NCI-H146 treated with DMSO at 0.1 percent for 48 hours (cell line): ENCODE data around the gene CUX1.

Experiments
- DNase-seq: peaks from one replicate; lab custom pipeline; 2025; ENCODE audit not compliant: unreplicated experiment; lab: John Stamatoyannopoulos, UW

Gene CUX1

DNA sequence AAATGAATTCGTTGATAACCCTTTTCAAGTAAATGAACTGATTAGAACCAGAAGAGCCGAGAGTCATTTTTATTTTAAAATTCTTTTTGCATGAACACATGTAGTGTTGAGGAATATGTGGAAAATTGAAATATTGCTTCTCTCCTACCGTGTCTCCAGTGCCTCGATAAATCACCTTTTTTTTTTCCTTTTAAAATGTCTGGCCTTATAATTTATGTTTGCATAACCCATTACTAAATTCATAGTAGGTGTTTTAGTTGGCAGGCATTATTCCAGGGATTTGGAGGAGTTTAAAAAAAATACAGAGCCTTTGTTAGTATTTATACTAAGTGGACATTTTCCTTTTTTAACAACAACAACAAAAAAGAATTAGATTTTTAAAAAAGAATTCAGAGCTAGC, 115.6 kb downstream of the CUX1 start:
- DNase-seq = no peak

DNA sequence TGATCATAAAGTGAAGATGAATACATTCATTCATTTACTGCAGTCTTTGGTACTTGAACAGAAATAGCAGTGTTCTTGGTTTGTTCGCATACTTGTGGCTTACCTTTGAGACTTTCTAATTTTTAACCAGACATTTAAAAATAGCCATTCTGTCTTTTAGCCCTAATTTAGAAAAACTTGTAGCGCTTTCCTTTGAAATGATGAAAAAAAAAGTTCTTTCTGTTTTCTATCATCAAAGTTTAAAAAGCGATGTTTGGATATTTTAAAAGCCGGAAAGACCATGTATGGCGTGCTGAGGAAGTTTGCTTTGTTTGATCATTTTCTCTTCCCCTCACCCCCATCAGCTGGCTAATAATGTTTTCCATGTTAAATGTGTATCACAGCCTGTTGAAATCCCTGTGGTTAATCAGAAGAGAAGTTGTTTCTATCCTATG, 116.3 kb downstream of the CUX1 start:
- DNase-seq = no peak

DNA sequence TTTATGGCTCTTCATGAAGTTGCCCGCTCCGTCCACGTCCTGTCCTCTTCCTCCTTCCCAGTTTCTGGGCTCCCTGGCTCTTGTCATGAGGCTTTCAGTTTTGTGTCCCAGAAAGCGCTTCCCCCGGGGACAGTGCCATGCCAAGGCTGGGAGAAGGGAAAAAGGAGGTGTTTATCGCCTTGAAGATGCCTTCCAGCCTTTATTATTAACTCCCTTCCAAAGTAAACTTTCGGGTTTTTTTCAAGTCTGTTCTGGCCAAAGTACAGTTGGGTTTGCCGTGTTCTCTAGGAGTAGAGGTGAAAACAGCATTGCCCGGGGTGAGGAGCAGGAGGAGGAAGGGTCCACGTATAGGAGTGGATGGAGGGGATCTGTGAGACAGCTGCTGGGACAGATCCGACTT, 117.2 kb downstream of the CUX1 start:
- DNase-seq = no peak

DNA sequence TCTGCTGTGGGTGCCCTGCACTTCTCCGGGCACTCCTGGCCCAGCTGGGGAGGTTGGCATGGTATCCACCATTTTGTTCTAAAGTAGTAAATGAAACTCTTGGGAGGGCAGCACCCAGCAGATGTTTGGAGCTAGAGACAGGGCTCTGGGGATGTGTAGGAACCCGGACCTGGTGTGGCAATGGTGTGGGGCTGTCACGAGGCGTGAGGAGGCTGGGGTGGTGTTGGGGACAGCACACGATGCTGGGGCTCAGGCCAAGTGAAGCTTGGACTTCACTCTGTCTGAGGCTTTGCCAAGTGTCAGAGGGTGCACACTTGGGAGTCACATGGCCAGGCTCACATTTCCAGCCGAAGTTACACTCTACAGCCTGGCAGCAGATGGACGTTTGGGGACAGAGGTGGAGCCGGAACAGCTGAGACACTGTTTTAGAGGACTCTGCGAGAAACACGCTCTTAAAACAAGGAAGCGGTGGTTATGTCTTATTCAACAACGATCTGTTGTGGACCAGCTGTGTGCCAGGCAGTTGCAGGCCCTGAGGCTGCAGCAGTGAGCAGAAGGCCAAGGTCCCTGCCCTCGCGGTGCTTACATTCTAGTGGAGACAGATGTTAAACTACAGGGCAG, 118.2 kb downstream of the CUX1 start:
- DNase-seq = no peak

DNA sequence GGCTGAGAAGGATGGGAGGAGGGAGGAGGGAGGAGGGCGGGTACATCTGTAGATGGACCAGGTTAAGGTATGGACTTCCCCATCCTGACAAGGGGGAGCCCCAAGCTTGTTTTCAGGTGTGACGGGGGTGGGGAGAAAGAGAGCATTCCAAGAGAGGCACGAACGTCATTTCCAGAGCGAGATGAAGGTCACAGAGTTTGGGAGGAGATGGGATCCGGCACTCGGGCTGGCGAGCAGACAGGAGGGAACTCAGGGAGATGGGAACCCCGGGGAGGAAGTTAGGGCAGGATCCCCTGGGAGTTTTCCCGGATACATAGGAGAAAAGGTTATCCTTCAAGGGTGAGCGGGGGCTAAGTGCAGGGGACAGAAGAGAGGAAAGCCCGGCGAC, 118.8 kb downstream of the CUX1 start:
- no peak for DNase-seq

DNA sequence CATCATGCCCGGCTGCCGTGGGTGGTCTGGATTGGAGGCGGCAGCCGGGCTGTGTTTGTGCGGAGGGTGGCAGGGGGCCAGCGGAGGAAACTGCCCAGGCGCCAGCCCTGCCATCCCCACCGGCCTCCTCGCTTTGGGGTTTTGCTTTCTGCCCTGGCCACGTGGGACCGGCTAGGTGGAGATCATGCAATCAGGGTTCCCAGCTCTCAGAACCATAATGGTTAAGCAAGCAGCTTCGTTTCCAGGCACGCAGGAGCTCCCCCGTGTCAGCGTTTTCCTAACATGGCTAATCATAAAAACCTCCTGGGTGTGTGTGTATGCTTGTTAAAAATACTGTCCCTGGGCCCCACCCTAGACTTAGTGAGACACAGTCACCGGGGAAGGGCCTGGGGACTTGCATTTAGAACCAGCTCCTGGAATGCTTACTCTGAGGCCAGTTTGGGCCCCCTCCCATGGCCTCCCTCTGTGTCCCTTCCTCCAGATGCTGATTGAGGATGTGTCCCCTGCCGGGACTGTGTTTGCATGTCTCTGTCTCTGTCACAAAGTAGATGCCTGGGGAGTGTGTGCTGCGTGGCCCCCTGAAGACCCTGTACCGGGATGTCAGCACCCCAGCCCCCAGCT, 119.3 kb downstream of the CUX1 start:
- no peak for DNase-seq

DNA sequence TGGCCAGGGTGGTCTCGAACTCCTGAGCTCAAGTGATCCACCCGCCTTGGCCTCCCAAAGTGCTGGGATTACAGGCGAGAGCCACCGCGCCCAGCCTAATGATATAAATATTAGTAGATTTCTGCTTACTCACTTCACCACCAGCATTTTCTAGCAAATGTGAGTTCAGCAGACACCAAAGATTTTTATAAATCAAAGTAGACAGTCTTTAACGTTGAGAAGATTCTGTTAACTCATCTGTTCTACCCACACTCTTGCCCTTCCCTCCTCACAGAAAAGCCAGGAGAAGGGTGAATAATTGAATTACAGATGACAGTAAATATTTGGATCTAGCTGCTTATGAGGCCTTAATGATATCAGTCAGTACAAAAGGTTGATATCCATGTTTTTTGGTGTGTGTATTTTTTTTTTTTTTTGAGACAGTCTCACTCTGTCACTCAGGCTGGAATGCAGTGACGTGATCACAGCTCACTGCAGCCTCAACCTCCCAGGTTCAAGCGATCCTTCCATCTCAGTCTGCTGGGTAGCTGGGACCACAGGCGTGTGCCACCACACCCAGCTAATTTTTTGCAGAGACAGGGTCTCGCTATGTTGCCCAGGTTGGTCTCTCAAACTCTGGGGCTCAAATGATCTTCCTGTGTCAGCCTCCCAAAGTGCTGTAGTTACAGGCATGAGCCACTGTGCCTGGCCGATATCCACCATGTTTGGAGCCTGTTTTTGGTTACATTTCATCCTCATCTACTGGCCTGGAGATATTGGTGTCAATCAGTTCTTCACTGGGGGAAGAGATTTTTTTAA, 120.5 kb downstream of the CUX1 start:
- no peak for DNase-seq

DNA sequence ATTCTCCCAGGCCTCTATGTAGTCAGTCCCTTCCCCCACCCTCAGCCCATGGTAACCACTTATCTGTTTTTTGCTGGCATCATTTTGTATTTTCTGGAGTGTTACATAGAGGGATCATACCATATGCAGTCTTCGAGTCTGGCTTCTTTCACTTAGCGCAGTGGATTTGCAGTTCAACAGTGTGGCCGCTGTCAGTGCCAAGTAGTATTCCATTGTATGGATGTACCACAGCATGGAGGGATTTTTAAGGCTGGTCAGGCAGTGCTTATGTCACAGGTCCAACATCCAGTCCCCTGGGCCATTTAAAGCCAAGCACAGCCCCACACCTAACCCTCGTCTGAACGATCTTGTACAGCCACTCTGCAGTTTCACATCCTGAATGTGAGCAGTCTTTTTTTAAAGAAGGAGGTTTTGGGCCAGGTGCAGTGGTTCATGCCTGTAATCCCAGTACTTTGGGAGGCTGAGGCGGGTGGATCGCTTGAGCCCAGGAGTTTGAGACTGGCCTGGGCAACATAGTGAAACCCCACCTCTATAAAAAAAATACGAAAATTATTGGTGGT, 121.8 kb downstream of the CUX1 start:
- DNase-seq = no peak

DNA sequence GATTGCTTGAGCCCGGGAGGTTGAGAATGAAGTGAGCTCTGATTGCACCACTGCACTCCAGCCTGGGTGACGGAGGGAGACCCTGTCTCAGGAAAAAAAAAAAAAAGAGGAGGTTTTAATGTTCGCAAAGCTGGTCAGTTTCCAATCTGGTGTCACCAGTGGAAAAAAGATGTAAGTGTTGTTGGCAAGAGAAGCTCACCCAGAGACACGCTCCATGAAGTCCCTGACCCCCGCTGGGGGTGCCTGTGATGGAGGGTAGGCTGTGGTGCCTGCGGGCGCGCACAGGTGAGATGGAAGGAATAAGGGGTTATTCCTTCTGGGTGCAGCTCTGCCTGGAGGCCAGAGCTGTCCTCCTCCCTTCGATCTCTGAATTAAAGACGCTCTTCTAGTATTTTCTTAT, 122.7 kb downstream of the CUX1 start:
- no peak for DNase-seq

DNA sequence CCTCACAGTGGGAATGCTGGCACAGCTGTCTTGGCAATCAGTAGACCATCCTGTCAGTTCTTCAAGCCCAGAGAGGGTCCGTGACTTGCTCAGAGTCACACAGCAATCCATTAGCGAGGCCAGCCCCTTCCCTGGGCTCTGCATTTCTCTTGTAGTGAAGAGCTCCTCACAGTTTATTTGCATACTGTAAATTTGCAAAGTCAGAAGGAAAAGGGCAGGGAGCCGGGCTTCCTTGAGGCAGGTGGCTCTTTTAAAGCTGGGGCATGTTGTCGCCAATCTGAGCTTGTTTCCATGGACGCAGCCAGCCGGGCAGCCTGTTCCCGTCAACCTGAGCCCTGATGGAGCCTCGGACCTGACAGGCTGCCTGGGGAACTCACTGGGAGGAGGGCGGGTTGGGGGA, 123.4 kb downstream of the CUX1 start:
- DNase-seq = no peak

DNA sequence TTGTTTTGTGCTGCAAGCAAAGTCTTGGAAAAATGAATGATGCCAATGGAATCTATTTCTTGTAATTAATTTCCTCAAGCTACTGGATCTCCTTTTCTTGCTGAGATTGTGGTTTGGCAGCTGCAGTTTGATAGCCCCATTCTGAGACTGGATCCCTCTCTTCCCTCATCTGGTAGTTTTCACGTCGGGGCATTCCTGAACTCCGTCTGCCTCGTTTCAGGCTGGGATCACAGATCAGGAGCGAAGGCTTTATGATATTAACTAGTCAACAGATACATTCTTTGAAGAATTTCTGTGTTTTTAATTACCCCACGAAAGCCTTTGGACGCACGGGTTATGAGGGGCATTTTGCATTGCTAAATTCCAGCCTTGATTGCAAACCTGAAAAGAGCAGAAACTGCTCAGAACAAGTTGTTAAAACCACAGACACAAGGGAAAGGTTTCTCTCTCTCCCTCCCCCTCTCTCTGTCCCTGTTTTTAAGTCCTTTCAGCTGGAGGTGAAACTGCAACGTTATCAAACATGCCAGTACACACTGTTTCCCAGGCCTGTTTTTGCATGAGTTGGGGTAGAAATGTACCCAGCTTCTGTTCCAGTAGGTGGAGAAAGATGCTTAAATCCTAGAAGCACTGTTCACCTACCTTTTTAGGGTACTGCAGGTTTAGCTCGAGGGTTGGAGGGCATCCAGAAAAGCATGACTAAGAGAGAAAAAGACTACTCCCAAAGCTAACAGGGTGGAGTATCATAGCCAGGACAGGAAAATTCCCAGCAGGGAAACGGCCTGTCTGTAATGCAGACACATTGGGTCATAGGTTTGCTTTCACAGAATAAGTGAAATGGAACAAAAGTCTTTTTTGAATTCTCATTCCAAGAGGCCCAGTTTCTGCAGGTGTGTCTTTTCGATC, 124.3 kb downstream of the CUX1 start:
- DNase-seq = no peak

DNA sequence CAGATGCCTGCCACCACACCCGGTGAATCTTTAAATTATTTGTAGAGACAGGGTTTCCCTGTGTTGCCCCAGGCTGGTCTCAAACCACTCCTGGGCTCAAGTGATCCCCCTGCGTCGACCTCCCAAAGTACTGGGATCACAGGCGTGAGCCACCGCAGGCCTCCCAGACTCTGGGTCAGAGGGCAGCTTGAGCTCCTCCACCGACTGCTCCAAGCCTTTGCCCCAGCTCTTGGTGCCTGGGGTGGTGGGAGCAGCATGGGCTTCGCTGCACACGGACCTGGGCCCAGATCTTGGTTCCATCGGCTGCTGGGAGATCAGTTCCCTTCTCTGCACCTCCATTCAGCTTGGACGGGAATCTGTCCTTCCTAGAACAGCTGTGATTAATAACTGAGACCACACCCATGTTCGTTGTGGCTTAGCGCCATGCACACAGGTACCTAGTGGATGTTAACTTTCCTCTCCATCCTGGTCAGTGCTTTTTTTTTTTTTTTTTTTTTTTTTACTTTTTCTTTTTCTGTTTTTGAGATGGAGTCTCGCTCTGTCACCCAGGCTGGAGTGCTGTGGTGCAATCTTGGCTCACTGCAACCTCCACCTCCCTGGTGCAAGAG, 125.3 kb downstream of the CUX1 start:
- no peak for DNase-seq

DNA sequence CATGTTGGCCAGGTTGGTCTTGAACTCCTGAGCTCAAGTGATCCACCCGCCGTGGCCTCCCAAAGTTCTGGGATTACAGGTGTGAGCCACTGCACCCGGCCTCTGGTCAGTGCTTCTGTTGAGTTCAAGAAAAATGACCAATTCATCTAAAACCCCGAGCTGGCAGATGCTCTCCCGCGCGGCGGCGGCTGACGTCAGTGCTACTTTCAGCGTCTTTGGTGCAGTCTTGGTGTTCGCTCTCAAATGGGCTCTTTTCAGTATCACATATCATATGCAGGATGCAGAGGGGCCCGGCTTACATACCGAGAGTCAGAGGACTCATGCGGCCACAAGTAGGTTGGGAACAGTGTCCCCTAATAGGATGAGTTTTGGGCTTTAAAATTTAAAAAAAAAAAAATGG, 125.9 kb downstream of the CUX1 start:
- DNase-seq = no peak

DNA sequence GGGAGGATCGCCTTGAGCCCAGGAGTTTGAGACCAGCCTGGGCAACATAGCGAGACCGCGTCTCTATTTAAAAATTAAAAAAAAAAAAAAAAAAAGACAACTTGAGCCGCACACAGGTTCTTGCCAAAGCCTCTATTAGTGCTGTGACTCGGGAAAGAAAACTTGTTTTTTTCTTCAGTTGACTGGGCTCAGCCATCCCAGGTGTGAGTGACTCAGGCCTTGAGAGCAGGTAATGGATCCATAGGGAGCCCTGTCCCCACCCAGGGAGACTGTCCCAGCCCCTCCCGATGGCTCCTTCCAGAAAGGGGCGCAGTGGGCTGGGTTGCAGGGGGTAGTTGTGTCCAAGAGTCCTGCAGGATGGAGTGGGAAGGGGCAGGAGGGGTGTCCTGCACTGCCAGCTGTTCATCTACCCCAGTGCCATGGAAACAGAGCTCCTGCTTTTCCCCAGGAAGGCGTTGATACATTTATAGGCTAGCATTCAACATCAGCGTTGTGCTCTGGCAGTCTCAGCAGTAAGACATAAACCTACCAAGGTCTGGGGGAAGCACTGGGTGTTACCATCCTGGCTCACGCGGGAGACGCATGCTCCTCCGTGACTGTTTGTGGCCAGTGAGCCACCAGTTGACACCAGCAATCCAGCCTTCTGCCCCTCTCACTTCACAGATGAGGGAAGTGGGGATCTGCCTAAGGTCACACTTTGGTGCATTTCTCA, 126.6 kb downstream of the CUX1 start:
- no peak for DNase-seq

DNA sequence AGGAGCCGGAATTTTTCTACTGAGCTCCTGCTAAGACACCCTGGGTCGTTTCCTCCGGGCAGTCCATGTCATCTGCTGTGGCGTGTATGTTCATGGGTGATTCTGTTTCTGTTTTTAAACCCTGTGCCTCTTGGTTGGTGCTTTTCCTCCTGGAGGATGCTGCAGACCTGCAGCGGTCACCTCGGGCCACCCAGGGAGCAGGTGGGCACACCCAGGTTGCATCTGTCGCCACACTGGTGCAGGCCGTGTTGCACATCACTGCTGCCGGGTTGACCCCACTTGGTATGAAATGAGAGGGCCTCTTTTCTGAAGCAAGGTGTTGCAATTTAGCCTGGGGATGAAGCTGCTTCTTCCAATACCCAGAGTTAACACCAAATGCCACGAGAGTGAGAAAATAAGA, 127.2 kb downstream of the CUX1 start:
- no peak for DNase-seq

DNA sequence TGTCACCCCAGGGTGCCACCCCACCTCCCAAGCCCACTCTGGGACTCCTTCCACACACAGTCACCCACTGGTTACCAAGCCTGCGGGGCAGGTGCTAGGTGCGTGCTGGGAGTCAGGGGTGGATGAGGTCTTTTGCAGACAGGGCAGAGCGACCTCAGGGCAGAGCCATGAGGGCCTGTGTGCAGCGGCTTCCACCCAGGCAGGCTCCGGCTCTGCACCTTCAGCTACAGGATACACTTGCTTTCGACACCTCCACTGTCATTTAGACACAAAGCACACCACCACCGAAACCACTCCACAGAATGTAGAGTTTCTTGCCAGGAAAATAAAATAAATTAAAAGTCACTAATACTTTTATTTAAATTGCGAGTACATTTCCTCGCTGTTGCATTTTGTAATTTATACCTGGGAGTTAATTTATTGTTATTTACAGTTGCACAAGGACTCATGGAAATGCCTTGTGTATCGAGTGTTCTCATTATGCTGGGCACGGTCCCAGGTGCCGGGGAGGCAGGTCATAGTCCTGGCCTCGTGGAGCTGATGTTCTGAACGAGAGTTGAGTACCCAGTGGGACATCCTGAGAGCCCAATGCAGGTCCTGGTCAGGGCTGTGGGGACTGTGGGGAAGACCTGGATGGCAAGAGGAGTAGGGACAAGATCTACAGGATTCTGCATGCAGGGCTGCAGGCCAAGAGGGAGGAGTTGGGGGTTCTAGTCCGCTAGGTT, 127.8 kb downstream of the CUX1 start:
- DNase-seq = no peak

DNA sequence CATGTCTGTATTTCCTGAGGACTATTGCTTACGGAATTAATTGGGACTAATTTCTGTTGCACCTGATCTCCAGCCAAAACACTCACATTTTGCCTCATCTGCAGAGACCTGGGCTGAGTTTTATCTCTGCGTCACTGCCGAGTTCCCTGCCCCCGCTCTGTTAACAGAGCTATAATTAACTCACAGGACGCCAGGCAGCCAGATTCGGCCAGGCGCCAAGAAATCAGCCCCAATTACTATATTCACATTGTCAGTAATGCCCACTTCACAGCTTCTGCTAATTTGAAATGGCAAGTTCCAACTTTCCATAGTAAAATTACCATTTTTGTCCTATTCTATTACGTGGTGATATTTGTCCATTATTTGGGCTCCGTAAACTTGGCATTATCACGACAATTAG, 130.5 kb downstream of the CUX1 start:
- peak; percentile 48 for DNase-seq

DNA sequence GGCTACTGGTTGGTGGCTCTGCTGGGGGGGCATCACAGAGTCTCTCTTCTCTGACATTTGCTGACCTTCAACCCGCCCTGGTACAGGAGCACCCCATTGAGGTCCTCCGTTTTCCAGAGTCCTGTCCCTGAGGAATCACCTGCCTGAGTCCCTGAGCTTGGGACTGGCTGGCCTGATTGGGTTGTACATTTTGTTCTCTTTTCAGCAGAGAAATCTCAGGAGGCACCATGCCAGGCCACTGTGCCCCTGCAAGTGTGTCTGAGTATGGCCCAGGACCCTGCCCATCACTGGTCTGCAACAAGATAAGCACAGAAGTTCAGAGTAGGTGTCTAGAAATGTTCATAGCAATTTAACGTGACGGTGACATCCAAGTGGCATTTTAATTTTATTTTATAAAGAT, 131.2 kb downstream of the CUX1 start:
- DNase-seq = no peak

DNA sequence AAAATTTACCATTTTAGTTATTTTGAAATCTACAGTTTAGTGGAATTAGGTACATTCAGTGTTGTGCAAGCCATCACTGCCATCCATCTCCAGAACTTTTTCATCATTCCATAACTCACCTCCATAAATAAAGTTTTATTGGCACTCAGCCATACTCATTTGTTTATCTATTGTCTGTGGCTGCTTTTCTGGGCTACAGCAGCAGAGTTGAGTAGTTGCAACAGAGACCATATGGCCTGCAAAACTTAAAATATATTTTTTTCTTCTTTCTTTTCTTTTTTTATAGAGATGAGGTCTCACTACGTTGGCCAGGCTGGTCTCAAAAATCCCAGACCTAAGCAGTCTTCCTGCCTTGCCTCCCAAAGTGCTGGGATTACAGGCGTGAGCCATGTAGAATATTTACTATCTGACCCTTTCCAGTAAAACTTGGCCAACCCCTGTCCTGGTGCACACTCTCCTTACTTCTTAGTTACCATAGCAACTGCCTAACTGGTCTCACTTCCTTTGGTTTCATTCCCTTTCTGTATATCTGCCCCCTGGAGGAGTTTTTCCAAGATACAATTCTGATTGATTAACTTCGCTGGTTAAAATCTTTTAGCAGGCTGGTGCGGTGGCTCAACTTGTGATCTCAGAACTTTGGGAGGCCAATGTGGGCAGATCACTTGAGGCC, 133.2 kb downstream of the CUX1 start:
- no peak for DNase-seq
